22Rv1 (cell line): ENCODE measurements around the gene ARHGAP18.

Experiments used
- CTCF ChIP-seq: fragments of 450-650 bp; IDR thresholded peaks from 2 replicates; pipeline ENCODE4 v1.5.1; 2017; ENCODE audit warnings: mild to moderate bottlenecking
- ZFX ChIP-seq: fragments of 450-650 bp; IDR thresholded peaks from 2 replicates; pipeline ENCODE4 v1.6.1; 2017; ENCODE audit warnings: antibody characterized with exemption, borderline replicate concordance

- TF ChIP-seq CTCF = no peak
- TF ChIP-seq ZFX = no peak
These were observed 76.4 kb downstream of the ARHGAP18 start for GRCh38 chr6:129633529-129633928.
